ENCODE measurements around the gene AXIN2.
"Not testable (repeated sequence)": the region's sequence is repeated elsewhere in the genome, so short reads cannot be mapped to it uniquely, and the experiment has no call there.

Gene AXIN2

GRCh38 chr17:65515959-65516948 lies 45.2 kb downstream of the AXIN2 start:
- no peak for DNase-seq

- no peak for DNase-seq
These were observed 45.9 kb downstream of the AXIN2 start for GRCh38 chr17:65515512-65515911.

- DNase-seq: no peak
These were observed 46.9 kb downstream of the AXIN2 start for GRCh38 chr17:65514541-65514940.

- no peak for DNase-seq
These were observed 47.4 kb downstream of the AXIN2 start for GRCh38 chr17:65514082-65514481.

- DNase-seq: no peak
These were observed 50.1 kb downstream of the AXIN2 start for GRCh38 chr17:65511316-65511715.

GRCh38 chr17:65509032-65509431 lies 52.4 kb downstream of the AXIN2 start:
- no peak for DNase-seq

- not testable (repeated sequence) for DNase-seq
These were observed 56.8 kb downstream of the AXIN2 start for GRCh38 chr17:65504673-65505072.

GRCh38 chr17:65504141-65504540 lies 57.3 kb downstream of the AXIN2 start:
- no peak for DNase-seq

GRCh38 chr17:65503557-65503956 lies 57.9 kb downstream of the AXIN2 start:
- DNase-seq: no peak

GRCh38 chr17:65498816-65499215 lies 62.6 kb downstream of the AXIN2 start:
- DNase-seq: no peak

- no peak for DNase-seq
These were observed 64.6 kb downstream of the AXIN2 start for GRCh38 chr17:65496801-65497200.

- DNase-seq: no peak
These were observed 66.1 kb downstream of the AXIN2 start for GRCh38 chr17:65495122-65496055.

- DNase-seq: no peak
These were observed 71.9 kb downstream of the AXIN2 start for GRCh38 chr17:65489413-65490155.

GRCh38 chr17:65488665-65489064 lies 72.8 kb downstream of the AXIN2 start:
- no peak for DNase-seq

GRCh38 chr17:65487990-65488389 lies 73.5 kb downstream of the AXIN2 start:
- DNase-seq: no peak

GRCh38 chr17:65487161-65487560 lies 74.3 kb downstream of the AXIN2 start:
- no peak for DNase-seq

GRCh38 chr17:65485388-65486299 lies 75.8 kb downstream of the AXIN2 start:
- no peak for DNase-seq

- not testable (repeated sequence) for DNase-seq
These were observed 77.0 kb downstream of the AXIN2 start for GRCh38 chr17:65484405-65484804.

- no peak for DNase-seq
These were observed 78.0 kb downstream of the AXIN2 start for GRCh38 chr17:65483438-65483837.

GRCh38 chr17:65482201-65482600 lies 79.2 kb downstream of the AXIN2 start:
- no peak for DNase-seq

GRCh38 chr17:65479282-65479681 lies 82.2 kb downstream of the AXIN2 start:
- DNase-seq: no peak
